DMS 273 treated with DMSO at 0.1 percent for 48 hours (cell line): ENCODE measurements around the gene CCDC33.

Experiments used
- DNase-seq: peaks from one replicate; lab custom pipeline; 2025; lab: John Stamatoyannopoulos, UW

Gene CCDC33

GRCh38 chr15:74229686-74230085 lies 6.4 kb upstream of the CCDC33 start:
- DNase-seq, result no peak

GRCh38 chr15:74231475-74231874 lies 4.7 kb upstream of the CCDC33 start:
- no peak for DNase-seq

- no peak for DNase-seq
These were observed 2.8 kb upstream of the CCDC33 start for GRCh38 chr15:74233373-74233772.

- DNase-seq, result no peak
These were observed 2.1 kb upstream of the CCDC33 start for GRCh38 chr15:74233851-74234597.

- no peak for DNase-seq
These were observed 1.6 kb upstream of the CCDC33 start for GRCh38 chr15:74234598-74234875.

- peak; percentile 56 for DNase-seq
These were observed 3.1 kb downstream of the CCDC33 start for GRCh38 chr15:74239051-74239705.

- DNase-seq, result peak; percentile 95
These were observed 4.0 kb downstream of the CCDC33 start for GRCh38 chr15:74240002-74240568.

GRCh38 chr15:74240897-74241614 lies 4.9 kb downstream of the CCDC33 start:
- DNase-seq, result no peak

- no peak for DNase-seq
These were observed 6.5 kb downstream of the CCDC33 start for GRCh38 chr15:74242441-74243185.

GRCh38 chr15:74243431-74243830 lies 7.3 kb downstream of the CCDC33 start:
- DNase-seq, result no peak

- DNase-seq, result no peak
These were observed 8.8 kb downstream of the CCDC33 start for GRCh38 chr15:74244822-74245341.

GRCh38 chr15:74245342-74245931 lies 9.3 kb downstream of the CCDC33 start:
- DNase-seq, result peak; percentile 53

- DNase-seq, result no peak
These were observed 14.1 kb downstream of the CCDC33 start for GRCh38 chr15:74250266-74250665.

GRCh38 chr15:74251131-74251811 lies 15.1 kb downstream of the CCDC33 start:
- no peak for DNase-seq

- no peak for DNase-seq
These were observed 16.2 kb downstream of the CCDC33 start for GRCh38 chr15:74252291-74252690.

GRCh38 chr15:74252721-74253120 lies 16.6 kb downstream of the CCDC33 start:
- DNase-seq, result no peak

- no peak for DNase-seq
These were observed 17.2 kb downstream of the CCDC33 start for GRCh38 chr15:74253211-74253921.

- DNase-seq, result no peak
These were observed 21.0 kb downstream of the CCDC33 start for GRCh38 chr15:74257105-74257504.

- no peak for DNase-seq
These were observed 21.5 kb downstream of the CCDC33 start for GRCh38 chr15:74257623-74258022.
